NCI-H1930 (cell line): ENCODE measurements around the gene ANKMY1.
"Not testable (repeated sequence)": the region's sequence is repeated elsewhere in the genome, so short reads cannot be mapped to it uniquely, and the experiment has no call there.

Source experiments
- DNase-seq, 2 experiments: peaks; one replicate each; lab custom pipeline; 2025; lab: John Stamatoyannopoulos, UW

The ANKMY1 gene

DNA sequence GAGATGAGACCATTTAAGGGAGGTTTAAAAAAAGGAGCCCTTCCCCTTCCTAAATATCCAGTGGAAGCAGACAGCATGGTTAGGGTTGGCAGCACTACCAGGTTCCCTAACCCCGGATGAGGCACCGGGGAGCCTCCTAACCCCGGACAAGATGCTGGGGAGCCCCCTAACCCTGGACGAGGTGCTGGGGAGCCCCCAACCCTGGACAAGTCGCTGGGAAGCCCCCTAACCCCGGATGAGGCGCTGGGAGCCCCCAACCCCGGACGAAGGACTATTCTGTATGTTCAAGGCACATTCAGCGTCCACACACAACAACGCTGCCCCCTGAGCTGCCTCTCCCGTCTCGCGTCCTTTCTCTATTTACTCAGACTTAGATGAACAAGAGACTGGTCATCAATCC, 51.9 kb downstream of the ANKMY1 start:
- DNase-seq = no peak

DNA sequence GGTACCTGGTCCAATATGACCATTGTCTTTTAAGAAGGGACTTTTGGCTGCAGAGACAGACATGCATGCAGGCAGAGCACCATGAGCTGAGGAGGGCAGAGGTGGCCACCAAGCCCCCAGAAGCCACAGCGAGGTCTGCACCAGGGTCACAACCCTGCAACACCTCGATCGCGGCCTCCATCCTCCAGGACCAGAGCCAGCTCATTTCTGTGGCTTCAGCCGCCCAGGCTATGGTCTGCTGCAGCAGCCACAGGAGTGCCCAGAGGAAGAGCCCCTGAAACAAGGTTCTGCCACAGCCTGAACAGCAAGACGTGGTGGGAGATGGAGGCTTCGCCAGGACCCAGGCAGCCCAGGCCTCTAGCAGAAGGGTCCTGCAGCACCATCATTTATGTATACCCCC, 53.9 kb downstream of the ANKMY1 start:
- no peak for DNase-seq

DNA sequence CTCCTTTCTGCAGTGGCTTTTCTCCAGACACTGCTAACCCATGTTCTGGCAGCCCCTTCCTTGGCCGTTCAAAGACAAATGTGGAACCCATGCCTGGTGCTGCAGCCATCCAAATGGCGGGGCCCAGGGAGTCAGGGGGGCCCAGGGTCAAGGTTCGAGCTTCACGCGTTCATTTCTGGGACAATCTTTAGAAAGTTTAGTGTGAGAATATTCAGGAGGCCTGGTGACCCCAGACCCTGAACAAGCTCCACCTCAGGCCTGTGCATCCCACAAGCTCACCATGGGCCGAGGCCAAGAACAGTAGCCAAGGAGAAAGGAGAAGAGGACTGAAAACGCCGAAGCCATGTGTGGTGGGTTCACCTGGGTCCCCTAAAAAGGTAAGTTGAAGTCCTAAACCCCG, 54.4 kb downstream of the ANKMY1 start:
- DNase-seq = no peak

DNA sequence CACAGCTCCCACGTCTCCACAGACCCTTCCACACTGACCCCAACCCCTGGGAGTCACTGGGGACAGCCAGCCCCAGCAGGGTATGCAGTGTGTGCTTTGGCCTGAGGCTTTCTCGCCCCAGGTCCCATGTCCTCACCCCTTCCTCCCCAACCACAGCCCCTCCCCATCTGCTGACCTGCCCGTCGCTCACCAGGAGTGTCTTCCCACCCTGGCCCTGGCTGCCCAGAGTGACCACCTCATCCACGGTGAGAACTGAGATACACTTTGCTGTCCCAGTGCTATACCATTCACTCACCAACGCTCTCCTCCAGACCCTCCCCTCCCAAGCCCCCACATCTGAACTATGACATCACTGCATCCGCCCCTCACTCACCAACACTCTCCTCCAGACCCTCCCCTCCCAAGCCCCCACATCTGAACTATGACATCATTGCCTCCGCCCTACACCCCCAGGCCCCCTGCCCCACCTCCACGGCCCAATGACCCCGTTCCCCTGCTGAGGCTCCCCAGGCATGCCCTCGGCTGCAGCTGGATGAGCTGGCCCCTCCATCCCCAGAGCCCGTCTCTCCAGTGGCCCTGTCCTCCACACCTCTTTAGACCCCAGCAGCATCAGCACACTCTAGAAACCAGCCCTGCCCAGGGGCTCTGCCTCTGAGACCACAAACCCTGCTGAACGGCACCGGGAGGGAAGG, 55.2 kb downstream of the ANKMY1 start:
- DNase-seq = no peak

DNA sequence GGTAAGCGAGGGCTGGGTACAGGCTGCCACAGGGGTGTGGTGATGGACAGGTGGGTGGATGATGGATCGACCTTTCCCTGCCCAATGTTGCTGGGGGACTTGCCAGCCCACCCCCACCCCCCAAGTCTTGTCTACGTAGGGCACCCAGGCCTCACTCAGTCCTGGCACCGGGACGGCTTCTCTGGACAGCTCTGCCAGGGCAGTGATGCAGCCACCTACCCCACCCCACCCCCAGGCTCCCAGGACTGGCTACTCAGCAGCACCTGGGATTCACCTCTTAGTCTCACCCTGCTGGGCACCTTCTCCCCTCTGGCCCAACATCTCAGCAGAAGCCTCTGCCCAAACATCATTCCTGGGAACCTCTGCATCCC, 55.7 kb downstream of the ANKMY1 start:
- no peak for DNase-seq

DNA sequence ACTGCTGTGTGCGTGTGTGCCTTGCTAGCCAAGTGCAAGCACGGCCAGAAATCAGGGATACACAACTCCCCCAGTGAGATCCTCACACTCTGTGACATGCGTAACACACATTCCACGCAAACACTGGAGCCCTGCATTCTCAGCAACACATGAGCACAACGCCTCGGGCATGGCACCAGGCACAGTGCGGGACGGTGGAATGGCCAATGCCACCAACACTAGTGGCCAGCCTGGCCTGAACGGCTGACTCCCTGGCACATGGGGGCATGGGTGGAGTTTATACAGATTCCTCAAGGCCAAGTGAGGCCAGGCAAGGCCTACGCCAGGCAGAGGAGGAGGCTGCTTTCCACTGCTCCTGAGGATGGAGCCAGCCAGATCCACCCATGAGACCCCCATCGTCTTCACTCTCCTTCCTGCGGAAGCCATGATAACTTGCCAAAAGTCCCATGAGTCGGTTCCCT, 56.2 kb downstream of the ANKMY1 start:
- no peak for DNase-seq

DNA sequence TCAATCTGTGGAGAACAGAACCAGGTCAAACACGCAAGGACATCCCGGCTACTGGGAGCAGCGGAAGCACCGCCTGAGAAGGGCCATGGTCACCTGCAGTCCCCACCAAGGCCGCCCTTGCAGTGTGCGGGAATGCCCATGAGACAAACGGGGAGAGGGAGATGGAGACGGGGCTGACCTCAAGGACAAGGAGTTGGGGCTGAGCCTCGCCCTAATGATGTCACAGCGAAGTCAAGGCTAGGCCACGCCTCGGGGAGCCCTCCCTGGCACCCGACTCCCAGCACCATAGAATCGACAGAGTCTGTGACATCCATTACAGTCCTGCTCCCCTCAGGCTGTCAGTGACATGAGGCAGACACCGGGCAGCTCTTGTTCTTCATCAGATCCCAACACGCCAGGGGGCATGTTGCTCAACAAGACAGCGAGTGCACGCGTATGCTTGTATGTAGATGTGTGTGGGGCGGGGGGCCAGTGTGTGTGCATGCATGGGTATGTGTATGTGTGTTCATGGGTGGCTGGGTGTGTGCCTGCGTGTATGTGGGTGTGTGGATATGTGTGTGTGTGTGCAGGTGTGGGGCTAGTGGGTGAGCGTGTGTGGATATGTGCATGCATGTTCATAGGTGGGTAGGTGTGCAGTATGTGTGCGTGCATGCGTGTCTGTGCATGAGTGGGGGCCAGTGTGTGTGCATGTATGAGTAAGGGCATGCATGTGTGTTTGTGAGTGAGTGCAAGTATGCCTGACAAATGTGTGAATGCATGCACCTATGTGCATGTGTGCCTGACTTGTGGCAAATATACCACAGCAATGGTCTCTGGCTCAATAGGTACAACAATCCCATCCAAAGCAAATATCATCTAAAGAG, 57.0 kb downstream of the ANKMY1 start:
- DNase-seq = no peak

DNA sequence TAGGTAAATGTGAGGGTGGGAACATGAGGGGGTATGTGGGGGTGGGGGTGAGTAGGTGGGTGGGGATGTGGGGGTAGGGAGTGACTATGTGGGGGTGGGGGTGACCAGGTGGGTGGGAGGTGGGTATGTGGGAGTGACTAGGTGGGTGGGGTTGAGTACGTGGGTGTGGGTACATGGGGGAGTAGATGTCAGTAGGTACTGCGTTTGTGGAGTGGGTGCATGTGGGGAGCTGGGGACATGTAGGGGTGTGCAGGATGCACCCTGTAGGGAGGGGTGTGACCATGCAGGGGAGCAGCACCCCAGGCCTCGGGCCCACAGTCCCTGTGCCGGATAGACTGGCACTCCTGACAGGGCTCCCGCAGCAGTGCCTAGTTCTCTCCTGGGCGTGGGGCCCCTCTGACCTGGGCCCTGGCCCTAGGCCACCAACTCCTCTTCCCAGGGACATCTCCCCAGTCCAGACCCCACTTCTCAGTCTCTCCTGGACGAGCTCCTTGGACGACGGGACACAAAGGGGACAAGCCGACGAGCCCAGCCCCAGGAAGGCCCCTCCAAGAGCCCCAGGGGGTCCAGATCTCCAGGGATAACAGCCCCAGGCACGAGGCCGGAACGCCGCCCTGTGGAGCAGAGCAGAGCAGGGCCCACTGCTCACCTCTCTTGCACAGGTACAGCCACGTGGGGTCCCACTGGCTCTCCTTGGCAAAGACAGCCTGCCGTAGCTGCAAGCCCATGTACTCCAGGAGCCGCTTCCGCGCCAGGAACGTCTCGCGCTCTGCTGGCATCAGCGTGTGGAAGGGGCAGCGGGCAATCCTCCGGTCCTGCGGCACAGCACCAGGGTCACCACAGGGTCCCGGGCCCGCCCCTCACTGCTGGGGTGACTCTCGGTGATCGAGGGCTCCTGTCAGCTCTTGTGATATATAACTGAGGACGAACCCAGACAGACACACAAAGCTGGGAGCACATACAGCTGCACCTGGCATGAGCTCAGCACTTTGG, 58.2 kb downstream of the ANKMY1 start:
- DNase-seq = no peak

DNA sequence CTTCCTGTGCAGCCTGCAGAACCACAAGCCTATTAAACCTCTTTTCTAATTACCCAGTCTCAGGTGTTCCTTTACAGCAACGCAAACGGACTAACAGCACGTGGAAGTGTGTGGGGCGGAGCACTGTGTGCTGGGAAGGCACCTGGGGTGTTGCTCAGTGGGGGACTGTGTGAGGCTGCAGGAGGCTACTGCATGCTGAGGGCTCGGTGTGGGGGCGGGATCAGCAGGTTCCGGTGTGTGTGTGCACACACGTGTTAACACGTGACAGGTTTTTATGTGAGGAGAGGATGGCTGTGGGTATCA, 58.9 kb downstream of the ANKMY1 start:
- no peak for DNase-seq

DNA sequence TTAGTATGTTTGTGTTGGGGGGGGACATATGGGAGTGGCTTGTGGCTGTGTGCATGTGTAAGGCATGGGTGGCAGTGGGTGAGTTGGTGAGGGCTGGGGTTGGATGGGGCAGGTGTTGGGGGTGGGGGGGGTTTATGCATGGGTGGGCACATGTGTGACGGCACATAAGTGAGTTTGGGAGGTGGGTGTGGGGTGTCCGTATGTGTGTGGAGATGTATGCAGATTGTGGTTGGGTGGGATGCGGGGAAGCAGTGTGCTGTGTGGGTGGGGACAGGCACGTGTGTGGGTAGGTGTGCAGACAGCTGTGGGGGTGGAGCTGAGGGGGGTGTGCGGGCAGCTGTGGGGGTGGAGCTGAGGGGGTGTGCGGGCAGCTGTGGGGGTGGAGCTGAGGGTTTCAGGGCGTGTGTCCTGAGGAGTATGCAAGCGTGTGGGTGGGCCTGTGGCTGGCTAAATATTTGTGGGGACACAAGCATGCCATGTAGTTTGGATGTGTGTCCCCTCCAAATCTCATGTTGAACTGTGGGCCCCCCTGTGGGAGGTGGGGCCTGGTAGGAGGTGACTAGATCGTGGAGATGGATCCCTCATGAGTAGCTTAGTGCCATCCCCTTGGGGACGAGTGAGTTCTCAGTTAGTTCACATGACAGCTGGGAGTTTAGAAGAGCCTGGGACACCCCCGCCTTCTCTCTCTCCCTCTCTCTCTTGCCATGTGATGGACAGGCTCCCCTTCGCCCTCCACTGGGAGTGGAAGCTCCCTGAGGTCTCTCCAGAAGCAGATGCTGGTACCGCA, 59.4 kb downstream of the ANKMY1 start:
- no peak for DNase-seq

DNA sequence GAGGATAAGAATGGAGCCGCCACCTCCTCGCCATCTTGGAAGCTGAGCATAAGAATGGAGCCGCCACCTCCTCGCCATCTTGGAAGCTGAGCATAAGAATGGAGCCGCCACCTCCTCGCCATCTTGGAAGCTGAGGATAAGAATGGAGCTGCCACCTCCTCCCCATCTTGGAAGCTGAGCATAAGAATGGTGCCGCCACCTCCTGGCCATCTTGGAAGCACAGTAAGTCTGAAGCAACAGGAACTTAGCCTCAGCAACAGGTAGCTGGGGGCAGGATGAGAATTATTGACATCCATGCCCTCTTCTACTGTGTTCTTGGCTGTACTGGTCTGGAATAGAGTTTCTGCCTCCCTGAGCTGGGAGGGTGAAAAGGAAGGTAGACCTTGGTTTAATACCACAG, 60.7 kb downstream of the ANKMY1 start:
- DNase-seq = not testable (repeated sequence)

DNA sequence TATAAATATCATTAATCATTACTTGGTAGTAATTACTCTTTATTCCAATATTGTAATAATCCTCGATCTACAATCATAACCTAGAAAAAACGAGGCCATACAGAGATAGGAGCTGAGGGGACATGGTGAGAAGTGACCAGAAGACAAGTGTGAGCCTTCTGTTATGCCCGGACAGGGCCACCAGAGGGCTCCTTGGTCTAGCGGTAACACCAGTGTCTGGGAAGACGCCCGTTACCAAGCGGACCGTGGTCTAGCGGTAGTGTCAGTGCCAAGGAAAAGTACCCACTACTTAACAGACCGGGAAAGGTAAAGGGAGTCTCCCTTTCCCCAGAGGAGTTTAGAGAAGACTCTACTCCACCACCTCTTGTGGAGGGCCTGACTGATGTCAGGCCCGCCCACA, 62.8 kb downstream of the ANKMY1 start:
- not testable (repeated sequence) for DNase-seq

DNA sequence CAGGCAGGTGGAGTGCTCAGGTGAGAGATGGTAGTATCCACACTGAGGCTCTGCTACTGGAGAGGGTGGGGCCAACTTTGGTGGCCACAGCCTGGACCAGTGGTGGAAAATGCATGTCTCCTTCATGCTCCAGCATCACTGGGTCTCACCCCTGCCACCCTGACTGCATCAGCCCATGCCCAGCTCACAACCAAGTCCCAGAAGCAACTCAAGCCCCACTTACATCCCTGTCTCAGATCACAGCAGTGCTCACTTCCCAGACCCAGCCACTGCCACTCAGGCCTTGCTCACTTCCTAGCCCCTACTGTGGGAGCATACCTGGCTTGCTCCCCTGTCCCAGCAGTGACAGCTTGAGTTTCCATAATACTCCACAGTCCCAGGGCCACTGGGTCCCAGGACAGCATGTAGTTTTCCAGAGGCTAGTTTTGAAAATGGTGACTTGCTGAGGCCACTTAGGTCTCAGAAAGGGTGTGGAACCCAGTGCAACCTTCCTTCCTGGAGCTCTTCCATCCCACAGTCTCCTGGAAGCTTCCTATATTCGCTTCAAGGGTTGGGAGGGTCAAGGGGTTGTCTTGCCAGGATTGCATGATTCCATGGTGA, 63.5 kb downstream of the ANKMY1 start:
- no peak for DNase-seq

DNA sequence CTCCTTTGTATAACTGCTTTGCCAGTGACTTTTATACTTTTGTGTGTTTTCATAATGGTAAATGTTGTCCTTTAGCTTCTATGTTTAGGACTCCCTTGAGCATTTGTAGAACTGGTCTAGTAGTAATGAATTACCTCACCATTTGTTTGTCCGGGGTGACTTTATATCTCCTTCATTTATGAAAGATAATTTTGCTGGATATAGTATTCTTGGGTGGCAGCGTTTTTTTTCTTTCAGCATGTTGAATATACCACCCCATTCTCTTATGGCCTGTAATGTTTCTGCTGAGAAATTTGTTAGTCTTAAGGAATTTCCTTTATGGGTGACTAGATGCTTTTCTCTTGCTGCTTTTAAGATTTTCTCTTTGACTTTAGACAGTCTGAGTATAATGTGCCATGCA, 66.3 kb downstream of the ANKMY1 start:
- no peak for DNase-seq

DNA sequence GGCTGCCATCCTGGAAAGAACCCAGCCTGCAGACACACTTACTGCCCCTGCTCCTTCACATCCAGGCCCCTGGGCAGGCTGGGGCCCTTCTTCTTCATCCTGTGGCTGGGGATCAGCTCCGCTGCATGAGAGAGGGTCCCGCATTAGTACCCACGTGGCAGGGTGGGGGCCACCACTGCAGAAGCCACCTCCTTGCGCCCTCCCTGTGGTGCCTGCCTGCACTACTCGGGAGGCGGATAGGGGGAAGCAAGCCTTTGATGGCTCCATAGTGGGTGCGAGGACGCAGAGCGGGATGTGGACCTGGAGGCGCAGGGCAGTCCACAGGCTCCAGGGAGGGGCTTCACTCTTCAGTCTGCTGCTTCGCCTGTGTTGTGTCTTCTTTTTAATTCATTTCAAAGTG, 75.6 kb downstream of the ANKMY1 start:
- no peak for DNase-seq

DNA sequence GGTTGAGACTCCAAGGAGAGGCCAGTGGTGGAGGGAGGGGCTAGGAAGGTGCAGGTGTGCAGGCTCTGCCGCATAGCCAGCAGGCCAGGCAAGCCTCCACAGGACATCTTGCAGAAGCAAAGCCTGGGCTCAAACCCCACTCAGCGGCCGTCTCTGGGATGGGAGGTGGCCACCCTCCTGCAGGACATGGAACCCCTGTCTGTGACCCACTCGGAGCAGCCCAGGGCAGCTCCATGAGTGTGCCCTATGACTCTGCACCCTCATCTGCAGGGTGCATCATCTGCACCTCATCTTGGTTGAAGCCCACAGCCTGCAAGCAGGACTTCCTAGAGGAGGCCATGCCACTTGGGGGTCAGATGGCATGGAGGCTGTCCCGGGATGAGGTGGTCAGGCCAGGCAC, 76.1 kb downstream of the ANKMY1 start:
- no peak for DNase-seq

DNA sequence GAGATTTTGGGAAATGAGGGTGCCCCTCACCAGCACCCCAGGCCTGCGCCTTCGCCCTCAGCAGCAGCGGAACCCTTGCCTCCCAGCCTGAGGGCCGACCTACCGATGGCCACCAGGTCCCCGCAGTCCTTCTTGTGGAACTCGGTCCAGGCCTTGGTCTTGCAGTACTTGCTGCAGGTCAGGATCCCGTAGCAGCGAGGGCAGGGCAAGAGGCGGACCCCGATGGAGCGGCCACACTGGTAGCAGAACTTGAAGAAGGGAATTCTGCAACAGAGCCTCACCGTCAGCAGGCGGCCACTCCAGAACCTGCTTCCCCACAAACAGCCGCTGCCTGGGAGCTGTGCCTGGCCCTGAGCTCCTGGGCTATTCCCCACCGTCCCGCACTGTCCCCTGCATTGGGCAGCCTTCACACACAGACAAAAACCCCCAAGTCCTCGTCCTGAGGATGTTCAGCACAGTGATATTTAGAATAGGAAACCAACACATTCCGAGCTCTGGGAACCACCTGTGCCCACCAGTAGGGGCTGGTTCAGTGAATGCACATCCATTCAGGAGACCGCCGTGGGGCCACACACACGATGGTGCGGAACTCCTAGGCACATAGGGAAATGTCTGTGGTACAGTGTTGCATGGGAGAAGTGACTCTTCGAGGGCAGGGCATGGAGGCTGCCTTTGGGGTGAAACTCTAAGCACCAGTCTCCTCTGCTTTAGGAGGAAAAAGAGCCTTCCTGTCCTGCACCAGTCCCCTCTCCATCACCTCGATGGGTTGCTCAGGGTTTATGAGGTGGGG, 76.8 kb downstream of the ANKMY1 start:
- DNase-seq = no peak

DNA sequence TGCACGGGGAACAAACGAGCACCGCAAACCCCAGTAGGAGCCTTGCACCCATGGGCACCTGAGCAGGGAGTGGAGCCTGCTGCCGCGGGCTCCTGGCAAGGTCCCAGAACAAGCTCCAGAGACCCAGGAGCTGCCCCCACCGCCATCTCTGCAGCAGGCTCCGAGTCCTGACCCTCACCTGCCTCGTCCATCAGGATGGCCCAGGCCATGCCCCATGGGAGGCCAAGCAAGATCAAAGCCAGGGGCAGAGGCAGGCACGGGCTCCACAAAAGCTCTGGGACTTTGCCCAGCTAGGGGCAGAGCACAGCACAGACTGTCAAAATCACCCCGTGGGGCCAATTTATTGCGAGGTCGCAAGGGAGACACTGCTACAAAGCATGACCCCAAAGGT, 78.7 kb downstream of the ANKMY1 start:
- DNase-seq = no peak

DNA sequence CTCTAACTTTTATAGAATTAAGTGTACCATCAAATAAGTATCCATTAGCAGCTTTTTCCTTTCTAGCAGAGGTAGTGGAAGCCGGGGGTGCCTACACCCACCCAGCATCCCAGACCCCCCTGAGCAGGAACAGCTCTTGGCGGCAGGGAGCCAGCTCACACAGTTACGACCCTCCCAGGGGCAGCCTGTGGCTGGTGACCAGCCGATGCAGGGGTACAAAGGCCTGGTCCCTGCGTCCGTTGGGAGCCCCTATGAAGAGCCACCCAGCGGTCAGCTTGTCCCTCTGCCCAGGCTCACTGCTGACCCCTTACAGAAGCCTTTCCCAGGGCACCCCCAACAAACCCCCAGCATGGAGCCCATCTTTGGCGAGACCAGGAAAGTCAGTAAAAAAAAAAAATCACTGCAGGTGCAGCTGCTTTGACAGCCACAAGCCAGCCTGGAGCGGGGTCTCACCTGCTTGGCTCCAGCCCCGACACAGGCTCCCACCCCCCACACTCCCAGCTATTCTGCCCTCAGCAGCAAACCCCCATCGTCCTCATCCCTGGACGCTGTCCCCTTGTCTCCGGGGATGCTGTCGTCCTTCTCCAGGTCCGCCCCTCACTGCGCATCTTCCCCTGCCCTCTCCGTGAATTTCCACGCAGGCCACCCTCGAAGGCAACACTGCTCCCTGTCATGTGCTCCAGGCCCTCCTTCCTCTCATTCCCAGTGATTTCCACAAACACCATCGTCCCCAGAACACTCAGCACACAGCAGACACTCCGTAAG, 79.3 kb downstream of the ANKMY1 start:
- no peak for DNase-seq

DNA sequence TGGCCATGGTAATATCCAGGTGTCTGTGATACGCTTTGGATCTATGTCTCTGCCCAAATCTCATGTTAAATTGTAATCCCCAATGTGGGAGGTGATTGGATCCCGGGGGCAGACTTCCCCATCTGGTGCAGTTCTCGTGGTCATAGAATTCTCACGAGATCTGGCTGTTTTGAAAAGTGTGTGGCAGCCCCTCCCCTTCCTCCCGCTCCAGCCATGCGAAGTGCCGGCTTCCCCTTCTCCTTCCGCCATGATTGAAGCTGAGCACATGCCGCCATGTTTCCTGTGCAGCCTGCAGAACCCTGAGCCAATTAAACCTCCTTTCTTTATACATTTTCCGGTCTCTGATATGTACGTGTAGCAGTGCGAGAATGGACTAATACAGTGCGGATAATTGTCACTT, 79.9 kb downstream of the ANKMY1 start:
- DNase-seq = no peak
